OCI-LY7 (cell line): ENCODE measurements around the gene KHDRBS1.

Experiments
- EZH2phosphoT487 ChIP-seq: fragments of 200-600 bp; sonication (generic); IDR thresholded peaks from 2 replicates; pipeline ENCODE4 v1.6.1; 2018; ENCODE audit warnings: low read depth, borderline replicate concordance, mild to moderate bottlenecking, mixed run types, antibody characterized with exemption, low read length, moderate library complexity, mixed read lengths
- TF ChIP-seq, protein P1 (sequence below): fragments of 200-600 bp; sonication (generic); conservative IDR thresholded peaks from 2 replicates; pipeline ENCODE4 v1.5.1; 2014; ENCODE audit warnings: mild to moderate bottlenecking, antibody characterized with exemption, low read length, moderate library complexity, mixed read lengths

GRCh38 chr1:32073299-32074229 lies 59.9 kb downstream of the KHDRBS1 start:
- TF ChIP-seq, protein P1, sequence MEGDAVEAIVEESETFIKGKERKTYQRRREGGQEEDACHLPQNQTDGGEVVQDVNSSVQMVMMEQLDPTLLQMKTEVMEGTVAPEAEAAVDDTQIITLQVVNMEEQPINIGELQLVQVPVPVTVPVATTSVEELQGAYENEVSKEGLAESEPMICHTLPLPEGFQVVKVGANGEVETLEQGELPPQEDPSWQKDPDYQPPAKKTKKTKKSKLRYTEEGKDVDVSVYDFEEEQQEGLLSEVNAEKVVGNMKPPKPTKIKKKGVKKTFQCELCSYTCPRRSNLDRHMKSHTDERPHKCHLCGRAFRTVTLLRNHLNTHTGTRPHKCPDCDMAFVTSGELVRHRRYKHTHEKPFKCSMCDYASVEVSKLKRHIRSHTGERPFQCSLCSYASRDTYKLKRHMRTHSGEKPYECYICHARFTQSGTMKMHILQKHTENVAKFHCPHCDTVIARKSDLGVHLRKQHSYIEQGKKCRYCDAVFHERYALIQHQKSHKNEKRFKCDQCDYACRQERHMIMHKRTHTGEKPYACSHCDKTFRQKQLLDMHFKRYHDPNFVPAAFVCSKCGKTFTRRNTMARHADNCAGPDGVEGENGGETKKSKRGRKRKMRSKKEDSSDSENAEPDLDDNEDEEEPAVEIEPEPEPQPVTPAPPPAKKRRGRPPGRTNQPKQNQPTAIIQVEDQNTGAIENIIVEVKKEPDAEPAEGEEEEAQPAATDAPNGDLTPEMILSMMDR: peak; percentile 66
- TF ChIP-seq EZH2phosphoT487: no peak
